HepG2 (cell line): ENCODE measurements around the gene RCN1. TPM values are rescaled to one million over a fixed set of nuclear protein-coding genes. Genes with fewer than 3 reads are reported as not detected.
"Not testable (repeated sequence)": the region's sequence is repeated elsewhere in the genome, so short reads cannot be mapped to it uniquely, and the experiment has no call there.

ENCODE experiments used
- ATAC-seq: fragments of 200-7000 bp; cut with Tn5 transposase; 3 replicates; pipeline ENCODE4 v1.9.1; 2020; ENCODE audit warnings: mild to moderate bottlenecking, moderate library complexity
- BruUV-seq: library from RNA; stranded (reverse); fragments of 400-500 nt; replicated peaks from 2 replicates; lab custom pipeline; 2021; lab: Mats Ljungman, UMichigan
- CTCF ChIA-PET: fragments of 300-600 bp; formaldehyde crosslinking; extraction: SDS; loops from one replicate; lab custom pipeline; 2021; ENCODE audit warnings: low total read pairs, inconsistent platforms, low intra/inter-chr PET ratio; lab: Yijun Ruan, JAX
- POLR2A ChIA-PET: fragments of 350-600 bp; sonication (Branson Sonifier 250); formaldehyde crosslinking; loops from one replicate; lab custom pipeline; 2020; ENCODE audit warnings: antibody characterized with exemption, inconsistent platforms; lab: Yijun Ruan, JAX
- DNase-seq: peaks from one replicate; pipeline ENCODE4 v3.0.0-alpha.2; 2015; ENCODE audit warnings: low spot score
- FAIRE-seq: peaks from 3 replicates; lab custom pipeline; 2011; peaks lifted over from hg19 to GRCh38; lab: Jason Lieb, UNC
- H2AFZ ChIP-seq: one replicate; pipeline ENCODE4 v1.6.1; 2011; ENCODE audit warnings: low read length, inconsistent platforms
- H3K27ac ChIP-seq: fragments of 300-600 bp; 3 replicates; pipeline ENCODE4 v1.8.0; 2011; ENCODE audit warnings: mixed run types, mild to moderate bottlenecking, mixed read lengths, low read length, inconsistent platforms; ENCODE audit not compliant: insufficient read depth; ENCODE audit errors: extremely low read length
- H3K27me3 ChIP-seq, 2 experiments: fragments of 200-600 bp in 1 of 2; 2 replicates in 1 of 2; 3 replicates in 1 of 2; pipeline versions ENCODE4 v1.6.0 to v1.8.0; 2011; ENCODE audit warnings: low read length in 2 of 2, mild to moderate bottlenecking in 2 of 2, moderate library complexity in 2 of 2, inconsistent platforms in 1 of 2; ENCODE audit not compliant: insufficient read depth in 2 of 2, control insufficient read depth in 1 of 2
- H3K36me3 ChIP-seq, 2 experiments: fragments of 200-600 bp in 1 of 2; replicated peaks in 1 of 2; 2 replicates in 1 of 2; 3 replicates in 1 of 2; pipeline versions ENCODE4 v1.5.1 to v1.8.0; 2011; ENCODE audit warnings: low read length in 2 of 2, inconsistent platforms in 1 of 2; ENCODE audit not compliant: insufficient read depth in 2 of 2, control insufficient read depth in 1 of 2
- H3K4me1 ChIP-seq: 2 replicates; pipeline ENCODE4 v1.5.1; 2012; ENCODE audit warnings: low read length, inconsistent platforms; ENCODE audit not compliant: insufficient read depth
- H3K4me2 ChIP-seq: 2 replicates; pipeline ENCODE4 v1.6.0; 2011; ENCODE audit warnings: low read depth, low read length, inconsistent platforms
- H3K4me3 ChIP-seq, 3 experiments: fragments of 200-600 bp in 1 of 3; sonication (generic), shearing (Covaris generic) in 1 of 3; replicated peaks in 1 of 3; 2 replicates each; pipeline ENCODE4 v1.5.1; 2011 to 2016; ENCODE audit warnings: low read length in 3 of 3, inconsistent platforms in 2 of 3, low read depth in 2 of 3, mild to moderate bottlenecking in 2 of 3, control low read depth in 1 of 3, mixed read lengths in 1 of 3; ENCODE audit not compliant: insufficient read depth in 1 of 3
- H3K79me2 ChIP-seq: one replicate; pipeline ENCODE4 v1.6.1; 2011; ENCODE audit warnings: low read length, inconsistent platforms; ENCODE audit not compliant: insufficient read depth
- H3K9ac ChIP-seq: 2 replicates; pipeline ENCODE4 v1.6.0; 2011; ENCODE audit warnings: mild to moderate bottlenecking, low read depth, low read length, inconsistent platforms; ENCODE audit not compliant: insufficient read depth
- H3K9me3 ChIP-seq: 2 replicates; pipeline ENCODE4 v1.5.1; 2012; ENCODE audit warnings: mild to moderate bottlenecking, low read length
- H4K20me1 ChIP-seq: 2 replicates; pipeline ENCODE4 v1.6.0; 2011; ENCODE audit warnings: inconsistent platforms, mild to moderate bottlenecking, low read length, moderate library complexity; ENCODE audit not compliant: insufficient read depth
- ADNP ChIP-seq: sonication (generic); formaldehyde crosslinking; IDR thresholded peaks from 2 replicates; pipeline ENCODE4 v1.4.0; 2020; ENCODE audit warnings: missing genetic modification reagents
- CEBPB ChIP-seq: IDR thresholded peaks from 2 replicates; pipeline ENCODE4 v1.6.1; 2011; ENCODE audit warnings: low read depth, low read length, improper control_type of control experiment, borderline replicate concordance
- CEBPG ChIP-seq: IDR thresholded peaks from 2 replicates; pipeline ENCODE4 v1.6.1; 2016
- NR3C1 ChIP-seq: sonication (generic); formaldehyde crosslinking; IDR thresholded peaks from 2 replicates; pipeline ENCODE4 v1.4.0; 2020; ENCODE audit warnings: missing genetic modification reagents
- ZNF12 ChIP-seq: sonication (generic); formaldehyde crosslinking; IDR thresholded peaks from 2 replicates; pipeline ENCODE4 v1.5.0; 2020; ENCODE audit warnings: missing genetic modification reagents
- ZNF460 ChIP-seq: sonication (generic); formaldehyde crosslinking; IDR thresholded peaks from 2 replicates; pipeline ENCODE4 v1.5.1; 2020; ENCODE audit warnings: missing genetic modification reagents, mild to moderate bottlenecking, borderline replicate concordance
- WGBS: methylation state at CpG from one replicate; pipeline ENCODE4 v1.1.6; 2017; ENCODE audit warnings: low lambda C conversion rate; 5-methylcytosine and 5-hydroxymethylcytosine counted together
- in situ Hi-C: cut with HindIII; loops from 2 replicates; pipeline ENCODE4 v1.10.0; 2017; ENCODE audit warnings: low pct_unique_long_range_greater_than_20kb; ENCODE audit not compliant: extremely low pct_ligation_motif_present
- intact Hi-C: fragments of 100-400 bp; cut with micrococcal nuclease; formaldehyde crosslinking; loops from one replicate; pipeline ENCODE4 v1.10.0; 2022; ENCODE audit not compliant: unreplicated experiment
- polyA plus RNA-seq, 8 experiments: library from polyadenylated mRNA; depleted of rRNA in 3 of 8; stranded (reverse) in 7 of 8; unstranded in 1 of 8; fragments of >200 nt; fragmentation: Illumina TruSeq in 4 of 8; extraction: Trizol in 4 of 8; gene quantifications; 2 replicates each; pipeline versions ENCODE4 v1.2.1 to v1.2.3, GENCODE V29; 2011 to 2016; ENCODE audit warnings: low read depth in 4 of 8, missing spikeins in 1 of 8, mixed read lengths in 1 of 8; ENCODE audit not compliant: insufficient read depth in 1 of 8
- total RNA-seq, 5 experiments: library from RNA; depleted of rRNA; stranded (reverse); fragments of >200 nt; fragmentation: Illumina TruSeq; extraction: Trizol; gene quantifications; 2 replicates each; pipeline ENCODE4 v1.2.3, GENCODE V29; 2016; ENCODE audit warnings: low read depth in 1 of 5

The RCN1 gene
- total and polyA plus RNA-seq, 2 of the 13 experiments (the other 11 are each of a cell fraction or from before 2014, with no cell fraction given) = 22.0 to 28.5 TPM

GRCh38 chr11:32119139-32119538, 28.3 kb downstream of the RCN1 start:
- intact Hi-C loops, ATAC-seq, in situ Hi-C loops, POLR2A ChIA-PET, H3K4me2 ChIP-seq, CTCF ChIA-PET, H3K27ac ChIP-seq, H2AFZ ChIP-seq, H3K79me2 ChIP-seq, H3K9ac ChIP-seq, H3K4me3 ChIP-seq, DNase-seq, FAIRE-seq, H3K9me3 ChIP-seq, BruUV-seq, H4K20me1 ChIP-seq, H3K36me3 ChIP-seq: not testable (repeated sequence)
- Histone ChIP-seq H3K27me3 (peaks cover 1 to 46% of the 10 kb centered on the region in 2 experiments; a peak in 3 of 5 replicates), H3K4me1 (peaks cover 12% of the 10 kb centered on the region)
- TF ChIP-seq CEBPG (CRISPR knock-in tag) (0 out of 2 replicates have a peak, but pooled peaks have one; percentile 55), CEBPB (peak; percentile 74), ADNP (0 out of 2 replicates have a peak, but pooled peaks have one; percentile 29), ZNF460 (CRISPR knock-in tag) (0 out of 2 replicates have a peak, but pooled peaks have one; percentile 33)
- WGBS = 24% methylated on average over 5 of the region's 5 CpGs

DNA sequence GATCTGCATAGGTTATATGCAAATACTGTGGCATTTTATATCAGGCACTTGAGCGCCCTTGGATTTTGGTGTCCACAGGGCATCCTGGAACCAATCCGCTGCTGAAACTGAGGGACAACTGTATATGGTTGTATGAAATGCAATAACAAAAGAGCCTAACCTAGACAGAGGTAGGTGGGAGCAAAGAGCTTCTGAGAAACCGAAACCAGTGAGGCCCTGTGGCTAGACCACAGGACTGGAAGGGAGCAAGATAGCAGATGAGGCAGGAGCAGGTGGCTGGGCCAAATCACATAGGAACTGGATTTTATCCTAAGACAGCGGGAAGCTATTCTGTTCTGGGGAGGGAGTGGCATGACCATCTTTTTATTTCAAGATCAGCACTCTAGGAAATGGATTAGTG, 30.1 kb downstream of the RCN1 start:
- intact Hi-C loops = loop anchor here (2.0 kb wide), 1 partner anchor 22 kb away; no protein-coding TSS in a partner anchor
- 20% methylated on average over 4 of the region's 4 CpGs for WGBS
- H3K79me2 ChIP-seq = no peaks in the 10 kb centered on the region
- CTCF ChIA-PET = no interaction called here
- ATAC-seq (no peak), FAIRE-seq (no peak), DNase-seq (no peak)
- TF ChIP-seq NR3C1 (CRISPR knock-in tag) (no peak), ZNF12 (CRISPR knock-in tag) (peak; percentile 86)
- no peak overlapping the region for H3K4me2 ChIP-seq
- in situ Hi-C loops = no loop called here
- no peaks in the 10 kb centered on the region for H3K36me3 ChIP-seq
- H3K9ac ChIP-seq = no peak overlapping the region
- H3K9me3 ChIP-seq = no peaks in the 10 kb centered on the region
- no TSS peak for BruUV-seq
- H3K27ac ChIP-seq = no peak overlapping the region
- H4K20me1 ChIP-seq = no peaks in the 10 kb centered on the region
- peaks cover 1 to 39% of the 10 kb centered on the region in 2 experiments; a peak in 3 of 5 replicates for H3K27me3 ChIP-seq
- H3K4me3 ChIP-seq = no peak overlapping the region
- no peak overlapping the region for H2AFZ ChIP-seq
- peaks cover 12% of the 10 kb centered on the region for H3K4me1 ChIP-seq
- POLR2A ChIA-PET = no interaction called here
